HG02884 (cell line): ENCODE results near the gene RUFY2.
A peak's percentile ranks its signal among the peaks of the same experiment; 100 is the strongest.
"Not testable (repeated sequence)": the region's sequence is repeated elsewhere in the genome, so short reads cannot be mapped to it uniquely, and the experiment has no call there.

ENCODE experiments used
- ATAC-seq: cut with Tn5 transposase; IDR thresholded peaks from one replicate; pipeline ENCODE4 v1.9.1; 2021; ENCODE audit warnings: mild to moderate bottlenecking, moderate library complexity; ENCODE audit not compliant: unreplicated experiment

RUFY2 gene, protein sequence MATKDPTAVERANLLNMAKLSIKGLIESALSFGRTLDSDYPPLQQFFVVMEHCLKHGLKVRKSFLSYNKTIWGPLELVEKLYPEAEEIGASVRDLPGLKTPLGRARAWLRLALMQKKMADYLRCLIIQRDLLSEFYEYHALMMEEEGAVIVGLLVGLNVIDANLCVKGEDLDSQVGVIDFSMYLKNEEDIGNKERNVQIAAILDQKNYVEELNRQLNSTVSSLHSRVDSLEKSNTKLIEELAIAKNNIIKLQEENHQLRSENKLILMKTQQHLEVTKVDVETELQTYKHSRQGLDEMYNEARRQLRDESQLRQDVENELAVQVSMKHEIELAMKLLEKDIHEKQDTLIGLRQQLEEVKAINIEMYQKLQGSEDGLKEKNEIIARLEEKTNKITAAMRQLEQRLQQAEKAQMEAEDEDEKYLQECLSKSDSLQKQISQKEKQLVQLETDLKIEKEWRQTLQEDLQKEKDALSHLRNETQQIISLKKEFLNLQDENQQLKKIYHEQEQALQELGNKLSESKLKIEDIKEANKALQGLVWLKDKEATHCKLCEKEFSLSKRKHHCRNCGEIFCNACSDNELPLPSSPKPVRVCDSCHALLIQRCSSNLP

GRCh38 chr10:68406815-68407548 is at the start of gene RUFY2:
RUFY2 (minus strand) TSS chr10:68407277; CDS start chr10:68407189, 88 bp downstream.
- peak; percentile 87 for ATAC-seq

DNA sequence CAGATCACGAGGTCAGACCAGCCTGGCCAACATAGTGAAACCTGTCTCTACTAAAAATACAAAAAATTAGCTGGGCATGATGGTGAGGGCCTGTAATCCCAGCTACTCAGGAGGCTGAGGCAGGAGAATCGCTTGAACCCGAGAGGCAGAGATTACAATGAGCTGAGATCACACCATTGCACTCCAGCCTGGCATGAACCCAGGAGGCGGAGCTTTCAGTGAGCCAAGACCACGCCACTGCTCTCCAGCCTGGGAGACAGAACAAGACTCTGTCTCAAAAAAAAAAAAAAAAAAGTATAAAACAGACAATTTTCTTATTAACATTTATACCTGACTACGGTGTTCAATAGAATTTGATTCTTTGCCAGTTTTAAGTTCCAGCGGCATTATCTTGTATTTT is 42.6 kb upstream of the RUFY2 start:
- ATAC-seq = not testable (repeated sequence)

DNA sequence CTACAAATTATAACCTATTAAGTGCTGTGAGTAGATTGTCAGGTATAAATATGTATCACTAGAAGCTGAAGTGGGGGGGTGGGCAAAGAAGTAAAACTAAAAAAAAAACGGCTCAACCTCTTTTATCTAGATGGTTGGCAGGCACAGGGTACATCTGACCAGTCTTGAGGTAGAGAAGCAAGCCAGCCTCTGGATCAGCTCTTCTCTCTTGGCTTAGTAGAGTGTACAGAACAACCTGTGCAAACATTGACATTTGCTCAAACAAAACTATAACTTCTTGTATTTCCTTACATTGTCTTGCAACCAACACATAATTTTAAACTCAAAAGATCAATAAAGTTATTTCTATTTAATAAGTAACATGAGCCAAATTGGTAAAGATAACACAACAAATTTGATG is 39.1 kb upstream of the RUFY2 start:
- ATAC-seq = no peak

DNA sequence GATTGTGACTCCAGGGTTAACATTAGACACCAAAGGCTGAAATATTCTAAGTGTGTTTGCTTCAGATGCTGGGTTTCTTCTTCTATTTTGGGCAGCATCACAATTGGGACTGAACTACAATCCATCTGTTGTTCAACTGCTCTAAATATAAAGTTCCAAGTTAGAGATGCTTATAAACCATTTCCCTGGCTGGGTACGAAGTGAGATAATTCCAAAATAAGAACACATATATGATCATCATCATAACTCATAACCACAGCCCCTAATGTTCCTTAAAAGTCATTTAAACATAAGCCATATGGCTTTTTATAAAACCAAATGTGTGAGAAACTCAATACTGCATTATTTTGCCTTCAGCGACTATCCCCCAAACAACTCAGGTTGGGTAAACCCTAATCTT is 35.9 kb upstream of the RUFY2 start:
- ATAC-seq = no peak

- ATAC-seq = no peak
Measured at GRCh38 chr10:68440898-68441297, 33.8 kb upstream of the RUFY2 start.

DNA sequence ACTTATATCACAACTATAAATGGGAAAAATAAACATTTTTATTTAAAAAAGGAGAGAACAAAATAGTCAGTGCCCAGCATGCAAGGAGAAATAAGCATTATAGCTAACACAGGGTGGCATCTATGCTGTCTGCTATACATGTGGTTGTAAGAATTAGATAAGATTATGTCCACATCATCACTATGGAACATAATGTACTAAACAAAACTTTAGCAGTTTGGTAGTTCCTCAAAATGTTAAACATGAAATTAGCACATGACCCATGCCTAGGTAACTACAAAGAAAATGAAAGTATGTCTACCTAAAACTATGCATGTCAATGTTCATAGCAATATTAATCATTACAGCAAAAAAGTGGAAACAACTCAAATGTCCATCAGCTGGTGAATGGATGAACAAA is 28.7 kb upstream of the RUFY2 start:
- ATAC-seq = no peak

- no peak for ATAC-seq
Measured at GRCh38 chr10:68434657-68435056, 27.6 kb upstream of the RUFY2 start.

DNA sequence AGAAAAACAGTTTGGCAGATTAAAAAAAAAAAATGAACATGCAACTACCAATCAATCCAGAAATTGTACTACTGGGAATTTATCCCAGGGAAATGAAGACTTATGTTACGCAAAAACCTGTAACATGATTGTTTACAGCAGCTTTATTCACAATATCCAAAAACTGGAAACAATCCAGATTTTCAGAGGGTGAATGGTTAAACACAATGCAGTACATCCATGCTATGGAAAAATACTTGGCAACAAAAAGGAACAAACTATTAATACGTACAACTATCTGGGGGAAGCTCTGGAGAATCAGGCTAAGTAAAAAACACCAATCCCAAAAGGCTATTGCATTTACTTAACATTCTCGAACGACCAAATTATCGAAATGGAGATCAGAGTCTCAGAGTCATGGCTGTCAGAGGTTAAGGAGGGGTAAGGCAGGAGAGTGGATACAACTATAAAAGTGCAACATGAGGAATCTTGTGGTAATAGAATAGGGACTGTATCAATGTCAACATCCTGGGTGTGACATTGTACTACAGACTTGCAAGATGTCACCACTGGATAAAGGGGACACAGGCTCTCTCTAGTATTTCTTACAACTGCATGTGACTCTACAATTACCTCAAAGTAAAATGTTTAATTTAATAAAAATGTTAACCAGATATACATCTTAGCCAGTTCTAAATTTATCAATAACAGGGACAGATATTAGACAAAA is 21.5 kb upstream of the RUFY2 start:
- no peak for ATAC-seq

GRCh38 chr10:68424454-68425014 is 17.5 kb upstream of the RUFY2 start:
- ATAC-seq = no peak

DNA sequence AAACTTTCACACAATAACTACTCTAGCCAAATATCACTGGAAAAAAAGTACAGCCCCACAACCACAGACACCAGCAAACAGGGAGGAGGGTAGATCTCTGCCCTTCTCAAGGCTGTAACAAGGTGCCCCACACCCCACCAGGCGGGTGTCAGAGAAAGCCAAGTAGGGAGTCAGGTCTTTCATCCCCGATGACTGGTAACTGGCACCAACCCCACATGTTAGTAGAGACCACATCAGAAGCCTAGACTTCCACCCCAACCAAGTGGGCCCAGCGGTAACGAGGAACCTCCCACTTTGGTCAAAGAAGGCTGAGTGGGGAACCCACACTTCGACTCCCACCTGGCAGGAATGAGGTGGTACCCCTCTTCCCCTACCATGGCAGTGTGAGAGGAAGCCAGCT is 16.4 kb upstream of the RUFY2 start:
- ATAC-seq = no peak

- ATAC-seq = no peak
Measured at GRCh38 chr10:68419376-68419775, 12.3 kb upstream of the RUFY2 start.

DNA sequence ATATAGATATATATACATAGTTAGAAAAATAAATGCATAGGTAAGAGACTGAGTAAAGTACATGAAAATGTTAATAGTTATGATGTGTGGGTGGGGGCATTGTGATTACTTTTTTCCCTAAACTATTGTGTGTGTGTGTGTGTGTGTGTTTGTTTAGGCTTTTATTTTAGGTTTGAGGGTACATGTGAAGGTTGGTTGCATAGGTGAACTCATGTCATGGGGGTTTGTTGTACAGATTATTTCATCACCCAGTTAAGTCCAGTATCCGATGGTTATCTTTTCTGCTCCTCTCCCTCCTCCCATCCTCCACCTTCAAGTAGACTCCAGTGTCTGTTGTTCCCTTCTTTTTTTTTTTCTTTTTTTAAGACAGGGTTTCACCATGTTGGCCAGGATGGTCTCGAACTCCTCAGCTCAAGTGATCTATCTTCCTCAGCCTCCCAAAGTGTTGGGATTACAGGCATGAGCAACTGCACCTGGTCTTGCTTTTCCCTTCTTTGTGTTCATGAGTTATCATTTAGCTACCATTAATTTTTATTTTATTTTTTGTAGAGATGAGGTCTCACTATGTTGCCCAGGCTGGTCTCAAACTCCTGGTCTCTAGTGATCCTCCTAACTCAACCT is 1.9 kb upstream of the RUFY2 start:
- ATAC-seq = no peak

GRCh38 chr10:68406111-68406814 is 814 bp downstream of the RUFY2 start:
- ATAC-seq = peak; percentile 36

DNA sequence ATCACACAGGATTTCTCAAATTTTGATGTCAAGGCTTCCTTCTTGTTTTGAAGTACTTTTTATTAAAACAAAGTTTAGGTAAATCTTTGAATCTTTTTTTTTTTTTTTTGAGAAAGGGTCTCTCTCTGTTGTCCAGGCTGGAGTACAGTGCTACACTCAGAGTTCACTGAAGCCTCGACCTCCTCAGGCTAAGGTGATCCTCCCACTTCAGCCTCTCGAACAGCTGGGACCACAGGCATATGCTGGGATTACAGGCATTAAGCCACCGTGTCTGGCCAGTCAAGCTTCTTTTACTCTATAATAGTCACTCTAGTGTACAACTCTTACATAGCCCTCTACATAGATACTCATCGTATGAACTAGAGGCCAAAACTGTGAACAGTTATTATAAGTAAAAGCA is 3.4 kb downstream of the RUFY2 start:
- no peak for ATAC-seq

DNA sequence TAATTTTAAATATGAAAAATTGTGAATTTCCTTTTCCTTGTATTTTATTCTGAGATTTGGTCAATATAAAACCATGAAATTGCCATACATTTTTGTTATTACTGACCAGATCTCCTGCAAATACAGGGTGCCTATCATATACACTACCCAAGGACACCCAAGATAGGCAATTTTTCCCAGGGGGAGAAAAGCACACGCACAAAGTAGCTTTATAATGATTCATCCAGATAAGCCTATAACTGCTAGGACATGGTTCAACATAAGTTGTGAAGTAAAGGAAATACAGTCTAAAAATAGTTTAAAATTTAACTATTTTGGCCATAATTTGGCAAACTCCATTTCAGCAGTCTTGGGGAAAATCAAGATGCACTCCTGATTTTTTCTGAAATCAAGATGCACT is 4.8 kb downstream of the RUFY2 start:
- no peak for ATAC-seq

- ATAC-seq = no peak
Measured at GRCh38 chr10:68397005-68397404, 10.1 kb downstream of the RUFY2 start.

DNA sequence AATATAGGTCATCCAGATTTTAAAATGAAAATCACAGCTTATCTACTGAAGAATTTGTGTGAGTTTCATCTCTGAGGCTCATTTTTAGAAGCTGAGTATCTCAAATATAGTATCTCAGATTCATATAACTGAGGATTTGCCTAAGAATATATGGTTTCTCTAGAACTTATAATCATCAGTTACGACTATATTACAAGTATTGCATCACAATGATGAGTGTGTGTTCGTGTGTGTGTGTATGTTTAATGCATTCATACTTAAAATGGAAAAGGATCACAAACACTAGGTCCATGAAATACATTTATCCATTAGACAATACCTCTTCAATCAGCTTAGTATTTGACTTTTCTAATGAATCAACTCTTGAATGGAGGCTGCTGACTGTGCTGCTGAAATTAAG is 21.3 kb downstream of the RUFY2 start:
- ATAC-seq = no peak

- ATAC-seq = no peak
Measured at GRCh38 chr10:68371604-68372003, 35.5 kb downstream of the RUFY2 start.

GRCh38 chr10:68367121-68367520 is 40.0 kb downstream of the RUFY2 start:
- ATAC-seq = no peak

GRCh38 chr10:68366600-68366999 is 40.5 kb downstream of the RUFY2 start:
- no peak for ATAC-seq
